Right renal pelvis (tissue), 4 donors: Measurements from ENCODE around the gene AK2. TPM values are rescaled to one million over a fixed set of nuclear protein-coding genes. Genes with fewer than 3 reads are reported as not detected.
"Not testable (repeated sequence)": the region's sequence is repeated elsewhere in the genome, so short reads cannot be mapped to it uniquely, and the experiment has no call there.

Experiments used
- DNase-seq, 4 donors: peaks; one replicate each; pipeline ENCODE4 v3.0.0-alpha.2; 2013; ENCODE audit warnings: low read depth in 4 of 4, low spot score in 3 of 4, missing footprints in 1 of 4
- polyA plus RNA-seq, 4 donors: library from polyadenylated mRNA; unstranded; fragments of 120-200 nt; gene quantifications; one replicate each; pipeline ENCODE4 v1.2.1, GENCODE V29; 2013; ENCODE audit not compliant: insufficient read length in 4 of 4

Gene AK2
- polyA plus RNA-seq, 4 donors, result 200 to 220 (median 215) TPM

DNA sequence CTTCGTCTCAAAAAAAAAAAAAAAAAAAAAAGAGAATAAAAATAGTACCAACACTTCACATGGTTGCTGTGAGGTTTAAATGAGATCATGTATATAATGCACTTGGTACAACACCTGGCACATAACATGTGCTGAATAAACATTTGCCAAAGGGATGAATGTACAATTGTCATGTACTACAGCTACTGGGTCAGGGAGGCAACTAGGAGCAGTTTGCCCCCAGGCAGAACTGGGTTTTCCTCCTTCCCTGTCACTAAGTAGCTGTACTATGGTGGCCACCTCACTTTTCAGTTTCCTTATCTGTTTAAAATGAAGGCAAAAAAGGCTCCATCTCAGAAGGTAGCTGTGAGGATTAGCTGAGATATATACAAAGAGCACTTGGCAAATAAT, 11.5 kb downstream of the AK2 start:
- DNase-seq, result no peak

- not testable (repeated sequence) for DNase-seq
Observed at GRCh38 chr1:33024430-33025179, 12.1 kb downstream of the AK2 start.

- no peak for DNase-seq
Observed at GRCh38 chr1:33022650-33023200, 14.0 kb downstream of the AK2 start.

DNA sequence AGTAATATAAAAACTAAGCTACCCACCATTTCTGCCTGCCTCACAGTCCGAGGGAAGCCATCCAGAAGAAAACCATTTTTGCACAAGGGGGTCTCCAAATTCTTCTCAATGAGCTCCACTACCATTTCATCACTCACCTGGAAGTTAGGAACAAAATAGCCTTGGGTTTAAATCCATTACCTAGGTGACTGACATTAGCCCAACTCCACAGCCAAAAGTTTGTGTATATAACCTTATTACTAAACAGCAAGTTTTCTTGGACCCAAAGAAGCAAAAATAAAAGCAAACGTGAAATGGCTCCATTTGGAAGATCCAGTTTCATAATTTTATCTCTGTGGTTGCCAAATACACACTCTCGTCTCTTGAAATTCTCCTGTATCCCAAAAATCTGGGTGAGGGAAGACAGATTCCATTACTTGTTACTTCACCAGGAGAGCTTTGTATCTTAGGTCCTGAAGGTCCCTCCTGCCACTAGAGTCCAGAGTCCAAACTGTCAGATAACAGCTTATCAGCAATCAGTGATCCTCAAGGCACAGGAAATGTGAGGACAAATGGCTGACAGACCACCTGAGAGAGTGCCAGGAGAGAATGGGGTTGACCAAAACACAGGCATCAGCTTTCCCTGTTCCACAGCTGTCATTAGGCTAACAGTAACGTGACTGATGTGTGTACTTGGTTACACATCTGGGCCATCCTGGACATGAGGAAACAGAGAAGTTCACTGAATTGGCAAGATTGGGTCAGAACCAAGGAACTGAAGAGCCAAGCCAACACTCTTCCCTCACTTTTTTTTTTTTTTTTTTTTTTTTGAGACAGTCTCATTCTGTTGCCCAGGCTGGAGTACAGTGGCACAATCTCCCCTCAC, 14.9 kb downstream of the AK2 start:
- no peak for DNase-seq

- DNase-seq, result no peak
Observed at GRCh38 chr1:33018112-33018511, 18.6 kb downstream of the AK2 start.

DNA sequence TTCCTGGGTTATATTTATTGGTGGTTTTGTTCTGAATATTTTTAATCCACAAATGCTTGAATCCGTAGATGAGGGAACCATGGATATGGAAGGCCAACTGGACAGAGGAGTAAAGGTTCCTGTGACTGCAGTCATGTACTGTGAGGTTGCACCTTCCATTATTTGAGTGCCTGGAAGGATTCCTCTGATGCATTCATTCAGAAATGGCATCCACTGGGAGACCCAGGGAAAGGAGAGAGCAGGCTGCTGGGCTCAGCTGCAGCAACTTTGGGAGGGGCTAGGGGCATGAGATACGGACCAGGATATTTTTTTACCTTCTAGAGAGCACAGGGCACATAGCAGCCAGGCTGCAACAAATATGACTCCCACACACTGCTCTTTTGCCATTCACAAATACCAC, 19.5 kb downstream of the AK2 start:
- no peak for DNase-seq

GRCh38 chr1:33015216-33015615, 21.5 kb downstream of the AK2 start:
- DNase-seq, result no peak

DNA sequence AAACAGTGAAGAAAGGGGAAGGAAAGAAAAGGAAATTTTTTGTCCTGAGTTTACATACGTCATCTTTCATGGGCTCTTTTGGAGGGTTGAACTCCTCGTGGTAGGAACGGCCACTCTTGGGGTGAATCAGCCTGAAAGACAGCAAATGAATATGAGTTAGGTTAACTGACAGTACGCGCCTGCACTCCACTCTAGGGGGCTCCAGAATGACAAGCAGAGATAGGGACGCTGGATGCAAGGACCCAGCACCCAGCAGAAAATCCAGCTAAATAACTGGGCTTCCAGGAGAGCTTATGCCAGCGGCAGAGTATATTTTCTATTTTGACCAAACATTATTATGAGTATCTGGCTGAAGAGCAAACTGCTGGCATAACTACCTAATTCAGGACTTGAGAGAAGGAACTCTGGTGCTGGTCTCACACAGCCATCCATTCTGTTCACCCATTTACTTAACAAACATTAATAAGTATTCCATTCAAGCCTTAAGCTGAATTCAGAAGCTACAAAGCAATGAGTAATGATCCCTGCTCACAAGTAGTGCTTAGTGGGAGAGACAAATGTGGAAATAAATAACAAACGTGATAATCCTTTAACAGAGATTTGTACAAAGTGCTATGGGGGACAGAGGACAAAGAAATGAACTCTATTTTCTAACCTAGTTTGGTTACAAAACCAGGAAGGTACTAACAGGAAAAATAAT, 22.1 kb downstream of the AK2 start:
- no peak for DNase-seq

GRCh38 chr1:33013791-33014190, 22.9 kb downstream of the AK2 start:
- no peak for DNase-seq

- no peak for DNase-seq
Observed at GRCh38 chr1:33012165-33012564, 24.5 kb downstream of the AK2 start.

GRCh38 chr1:33010932-33011731, 25.6 kb downstream of the AK2 start:
- DNase-seq, result no peak

DNA sequence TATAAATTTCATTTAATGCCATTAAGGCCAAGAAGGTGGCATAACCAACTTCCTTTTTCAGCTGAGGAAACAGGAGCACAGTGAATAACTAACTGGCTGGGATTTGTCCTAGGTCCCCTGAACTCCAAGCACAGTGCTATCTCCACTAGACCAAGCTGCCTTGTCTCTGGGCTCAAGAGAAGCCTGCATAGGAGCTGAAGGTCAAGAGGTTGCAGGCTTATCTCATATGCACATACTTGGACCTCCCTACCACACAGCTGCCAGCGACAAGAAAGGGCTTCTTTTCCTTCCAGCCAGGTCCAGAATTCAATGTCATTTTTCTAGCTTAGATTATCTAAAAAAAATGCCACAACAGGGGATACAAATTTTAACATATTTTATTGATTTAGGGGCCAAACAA, 27.1 kb downstream of the AK2 start:
- no peak for DNase-seq

DNA sequence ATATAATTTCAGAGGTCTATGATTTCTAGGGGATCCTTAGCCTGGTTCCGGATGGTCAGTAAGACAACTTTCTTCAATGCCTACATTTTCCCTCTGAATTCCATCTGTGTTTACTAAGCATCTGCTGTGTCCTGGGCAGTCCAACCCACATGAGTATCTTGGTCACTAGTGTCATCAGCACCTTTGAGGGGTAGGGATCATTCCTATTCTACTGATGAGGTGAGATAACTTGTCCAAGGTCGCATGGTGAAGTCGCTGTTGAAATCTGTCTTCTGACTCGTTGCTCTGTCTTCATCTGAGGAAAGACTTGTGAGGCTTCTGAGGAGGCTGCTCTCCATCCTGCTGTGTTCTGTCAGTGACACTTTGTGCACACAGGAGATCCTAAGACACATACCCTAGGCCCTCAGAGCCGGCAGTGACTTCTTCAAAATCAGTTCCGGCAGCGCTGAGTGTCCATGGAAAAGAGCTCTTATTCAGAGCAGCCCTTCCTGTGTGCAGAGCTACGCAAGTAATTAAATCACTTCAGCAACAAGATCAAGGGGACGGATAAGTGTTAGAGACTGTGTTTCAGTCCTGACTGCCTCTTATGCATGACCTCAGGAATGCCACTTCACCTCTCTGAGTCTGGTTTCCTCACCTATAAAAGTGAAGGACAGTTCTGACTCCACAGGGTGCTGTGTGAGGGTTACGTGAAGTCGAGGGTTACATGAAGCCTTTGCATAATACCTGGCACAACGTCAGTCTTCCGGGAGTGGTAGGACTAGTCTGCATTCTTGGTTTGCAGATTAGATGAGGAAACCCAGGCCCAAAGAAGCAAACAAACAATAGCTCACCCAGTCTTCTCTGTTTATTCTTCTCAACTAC, 28.4 kb downstream of the AK2 start:
- no peak for DNase-seq

GRCh38 chr1:33007190-33008050, 29.3 kb downstream of the AK2 start:
- peak in 1 of 4 donors; percentile 33 for DNase-seq

- DNase-seq, result no peak
Observed at GRCh38 chr1:33005838-33006421, 30.8 kb downstream of the AK2 start.

GRCh38 chr1:33005117-33005837, 31.4 kb downstream of the AK2 start:
- no peak for DNase-seq

GRCh38 chr1:33004613-33005012, 32.1 kb downstream of the AK2 start:
- no peak for DNase-seq
